HG02623 (cell line): ENCODE measurements around the gene IGF2BP2.
"Not testable (repeated sequence)": the region's sequence is repeated elsewhere in the genome, so short reads cannot be mapped to it uniquely, and the experiment has no call there.

Source experiments
- ATAC-seq: cut with Tn5 transposase; IDR thresholded peaks from one replicate; pipeline ENCODE4 v1.9.1; 2021; ENCODE audit warnings: moderate library complexity; ENCODE audit not compliant: unreplicated experiment

IGF2BP2 gene

GRCh38 chr3:185807445-185808068 is 17.3 kb downstream of the IGF2BP2 start:
- no peak for ATAC-seq

- ATAC-seq: not testable (repeated sequence)
Measured at GRCh38 chr3:185798831-185799110, 26.1 kb downstream of the IGF2BP2 start.

GRCh38 chr3:185797993-185798830 is 26.6 kb downstream of the IGF2BP2 start:
- ATAC-seq: no peak

- ATAC-seq: no peak
Measured at GRCh38 chr3:185797108-185797881, 27.5 kb downstream of the IGF2BP2 start.

GRCh38 chr3:185796431-185797107 is 28.3 kb downstream of the IGF2BP2 start:
- ATAC-seq: no peak

GRCh38 chr3:185793381-185793780 is 31.5 kb downstream of the IGF2BP2 start:
- no peak for ATAC-seq

GRCh38 chr3:185792955-185793354 is 31.9 kb downstream of the IGF2BP2 start:
- no peak for ATAC-seq

GRCh38 chr3:185789891-185790830 is 34.7 kb downstream of the IGF2BP2 start:
- ATAC-seq: no peak

- ATAC-seq: no peak
Measured at GRCh38 chr3:185789134-185789533, 35.7 kb downstream of the IGF2BP2 start.

- ATAC-seq: no peak
Measured at GRCh38 chr3:185788292-185788691, 36.5 kb downstream of the IGF2BP2 start.

- no peak for ATAC-seq
Measured at GRCh38 chr3:185786956-185787877, 37.6 kb downstream of the IGF2BP2 start.

GRCh38 chr3:185786258-185786657 is 38.6 kb downstream of the IGF2BP2 start:
- ATAC-seq: not testable (repeated sequence)

GRCh38 chr3:185784317-185784716 is 40.5 kb downstream of the IGF2BP2 start:
- ATAC-seq: no peak

GRCh38 chr3:185781759-185782158 is 43.1 kb downstream of the IGF2BP2 start:
- no peak for ATAC-seq

GRCh38 chr3:185779461-185779860 is 45.4 kb downstream of the IGF2BP2 start:
- no peak for ATAC-seq

- no peak for ATAC-seq
Measured at GRCh38 chr3:185778821-185779220, 46.0 kb downstream of the IGF2BP2 start.

- no peak for ATAC-seq
Measured at GRCh38 chr3:185778094-185778493, 46.7 kb downstream of the IGF2BP2 start.

- no peak for ATAC-seq
Measured at GRCh38 chr3:185770109-185770508, 54.7 kb downstream of the IGF2BP2 start.

- not testable (repeated sequence) for ATAC-seq
Measured at GRCh38 chr3:185768578-185768982, 56.3 kb downstream of the IGF2BP2 start.
